DMS114 treated with DMSO at 0.1 percent for 48 hours (cell line): ENCODE results near the gene MEDAG.
"Not testable (repeated sequence)": the region's sequence is repeated elsewhere in the genome, so short reads cannot be mapped to it uniquely, and the experiment has no call there.

ENCODE experiments used
- DNase-seq: peaks from one replicate; lab custom pipeline; 2025; ENCODE audit not compliant: unreplicated experiment; lab: John Stamatoyannopoulos, UW

The MEDAG gene

GRCh38 chr13:30906411-30907051, 460 bp downstream of the MEDAG start:
- no peak for DNase-seq

DNA sequence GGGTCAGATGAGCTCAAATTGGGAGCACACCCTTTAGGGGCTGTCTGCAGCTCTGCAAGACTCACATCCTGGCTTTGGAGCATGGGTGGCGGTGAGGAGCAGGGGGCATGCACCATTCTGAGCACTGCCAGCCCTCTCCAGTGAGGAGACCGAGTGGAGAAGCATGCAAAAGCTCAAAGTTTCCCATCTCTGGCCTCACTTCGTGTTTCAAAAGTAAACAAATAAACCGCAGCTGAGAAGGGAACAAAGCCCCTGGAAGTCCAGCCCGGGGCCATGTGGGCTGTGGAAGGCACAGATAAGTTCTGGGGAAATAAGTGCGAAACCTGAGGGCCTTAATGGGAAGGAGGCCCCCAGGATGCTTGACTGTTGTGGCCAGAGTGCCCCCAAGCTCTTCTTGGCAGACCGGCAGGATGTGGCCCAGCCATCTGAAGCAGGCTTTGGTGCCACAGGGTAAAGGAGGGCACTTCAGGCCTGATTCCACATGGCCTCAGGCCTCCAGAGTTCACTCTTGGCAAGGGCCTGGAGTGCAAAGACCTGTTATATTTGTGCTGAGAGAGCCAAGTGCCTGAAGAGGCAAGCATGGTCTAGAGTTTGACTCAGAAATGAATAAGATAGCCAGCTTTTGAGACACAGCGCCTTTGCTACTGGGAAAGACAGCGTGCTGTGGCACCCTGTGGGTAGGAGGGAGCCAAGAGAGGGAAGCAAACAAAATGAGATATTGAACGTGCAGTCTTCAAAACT, 1.2 kb downstream of the MEDAG start:
- DNase-seq = no peak

DNA sequence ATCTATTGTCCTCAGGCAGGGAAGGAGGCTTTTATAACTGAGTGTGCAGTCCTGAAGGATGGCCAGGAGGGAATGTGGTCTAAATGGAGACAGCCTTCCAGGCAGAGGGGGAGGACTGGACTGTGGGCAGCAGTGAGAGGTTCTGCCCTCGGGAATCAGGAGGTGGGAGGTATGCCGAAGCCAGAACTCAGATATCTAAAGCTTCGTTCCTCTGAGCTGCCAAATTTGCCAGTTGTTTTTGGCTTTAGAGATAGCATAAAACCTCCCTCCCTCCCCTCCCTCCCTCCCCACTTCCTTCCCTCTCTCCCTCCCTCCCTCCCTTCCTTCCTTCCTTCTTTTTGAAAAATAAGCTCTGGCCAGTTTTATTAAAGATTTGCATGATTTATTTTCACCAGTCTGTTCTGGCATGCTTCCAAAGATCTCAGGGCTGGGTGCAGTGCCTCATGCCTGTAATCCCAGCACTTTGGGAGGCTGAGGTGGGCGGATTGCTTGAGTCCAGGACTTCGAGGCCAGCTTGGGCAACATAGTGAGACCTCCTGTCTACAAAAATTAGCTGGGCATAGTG, 2.4 kb downstream of the MEDAG start:
- no peak for DNase-seq

DNA sequence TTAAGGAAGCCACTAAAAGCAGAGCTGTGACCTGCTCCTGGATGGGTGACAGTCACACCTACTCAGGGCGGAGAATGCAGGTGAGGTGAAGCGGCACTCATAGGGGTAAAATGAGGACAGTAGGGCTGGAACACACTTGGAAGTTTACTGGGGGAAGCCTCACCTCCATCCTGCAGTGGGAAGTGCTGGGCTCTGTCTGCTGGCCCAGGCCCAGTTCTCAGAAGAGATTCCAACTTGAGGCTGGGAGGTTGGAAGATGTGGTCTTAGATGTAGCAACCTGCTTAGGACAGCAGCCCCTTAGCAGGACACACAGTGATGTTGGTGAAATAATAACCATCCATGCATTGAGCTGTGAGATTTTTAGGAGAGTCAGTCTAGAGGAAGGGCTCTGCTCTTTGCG, 4.6 kb downstream of the MEDAG start:
- no peak for DNase-seq

GRCh38 chr13:30915691-30916541, 9.8 kb downstream of the MEDAG start:
- no peak for DNase-seq

- DNase-seq = no peak
Measured at GRCh38 chr13:30916991-30917390, 10.9 kb downstream of the MEDAG start.

- DNase-seq = no peak
Measured at GRCh38 chr13:30918662-30919405, 12.8 kb downstream of the MEDAG start.

GRCh38 chr13:30920162-30920909, 14.3 kb downstream of the MEDAG start:
- no peak for DNase-seq

DNA sequence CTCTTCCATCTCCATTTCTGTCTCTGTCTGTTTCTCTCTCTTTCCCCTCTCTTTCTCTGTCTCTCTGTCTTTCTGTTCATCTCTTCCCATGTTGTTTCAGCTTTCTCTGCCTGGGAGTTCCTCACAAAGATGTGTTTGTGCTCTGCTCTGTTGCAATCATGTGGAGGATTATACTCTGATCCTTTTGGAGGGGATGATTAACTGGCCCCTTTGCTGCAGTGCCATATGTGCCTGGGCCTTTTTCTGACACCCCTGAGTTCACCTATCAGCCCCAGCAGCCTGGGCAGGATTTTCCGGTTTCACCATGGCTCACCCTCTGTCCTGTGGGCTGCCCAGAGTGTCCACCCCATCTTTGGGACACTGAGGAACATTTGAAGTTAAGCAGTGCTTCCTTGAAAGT, 17.3 kb downstream of the MEDAG start:
- DNase-seq = no peak

DNA sequence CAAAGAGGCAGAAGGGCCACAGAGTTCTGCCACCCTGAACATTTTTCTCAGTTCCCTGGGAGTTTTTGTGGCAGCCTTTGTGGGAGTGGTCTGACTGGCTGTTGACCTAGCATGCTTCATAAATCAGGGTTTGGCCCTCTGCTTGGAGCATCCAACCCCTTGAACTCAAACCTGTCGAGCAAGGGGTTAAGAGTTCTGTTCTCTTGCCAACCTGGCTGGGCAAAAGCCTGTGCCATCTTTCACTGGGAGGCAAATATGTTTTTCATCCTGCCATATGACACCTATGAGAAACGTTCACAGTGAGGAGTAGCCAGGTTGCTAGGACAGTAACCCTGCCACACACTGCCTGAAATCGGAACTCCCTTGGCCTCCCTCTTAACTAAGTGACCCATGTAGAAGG, 18.6 kb downstream of the MEDAG start:
- DNase-seq = no peak

- DNase-seq = no peak
Measured at GRCh38 chr13:30925429-30925828, 19.4 kb downstream of the MEDAG start.

DNA sequence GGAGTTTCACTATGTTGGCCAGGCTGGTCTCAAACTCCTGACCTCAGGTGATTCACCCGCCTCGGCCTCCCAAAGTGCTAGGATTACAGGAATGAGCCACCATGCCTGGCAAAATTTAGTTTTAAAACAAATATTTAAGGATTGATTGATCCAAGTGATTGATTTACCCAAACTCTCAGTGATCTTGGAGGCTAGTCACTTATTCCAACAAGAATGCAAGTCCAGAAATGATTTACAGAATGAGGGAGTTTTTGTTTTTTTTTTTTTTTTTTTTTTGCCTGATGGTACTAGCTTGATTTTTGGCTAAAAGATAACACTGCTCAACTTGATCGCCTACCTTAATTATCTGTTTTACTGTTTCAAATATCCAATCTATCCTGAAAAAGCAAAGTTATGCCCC, 20.7 kb downstream of the MEDAG start:
- no peak for DNase-seq

- not testable (repeated sequence) for DNase-seq
Measured at GRCh38 chr13:30927188-30927587, 21.1 kb downstream of the MEDAG start.

GRCh38 chr13:30927595-30927994, 21.5 kb downstream of the MEDAG start:
- DNase-seq = no peak

- no peak for DNase-seq
Measured at GRCh38 chr13:30928978-30929377, 22.9 kb downstream of the MEDAG start.

DNA sequence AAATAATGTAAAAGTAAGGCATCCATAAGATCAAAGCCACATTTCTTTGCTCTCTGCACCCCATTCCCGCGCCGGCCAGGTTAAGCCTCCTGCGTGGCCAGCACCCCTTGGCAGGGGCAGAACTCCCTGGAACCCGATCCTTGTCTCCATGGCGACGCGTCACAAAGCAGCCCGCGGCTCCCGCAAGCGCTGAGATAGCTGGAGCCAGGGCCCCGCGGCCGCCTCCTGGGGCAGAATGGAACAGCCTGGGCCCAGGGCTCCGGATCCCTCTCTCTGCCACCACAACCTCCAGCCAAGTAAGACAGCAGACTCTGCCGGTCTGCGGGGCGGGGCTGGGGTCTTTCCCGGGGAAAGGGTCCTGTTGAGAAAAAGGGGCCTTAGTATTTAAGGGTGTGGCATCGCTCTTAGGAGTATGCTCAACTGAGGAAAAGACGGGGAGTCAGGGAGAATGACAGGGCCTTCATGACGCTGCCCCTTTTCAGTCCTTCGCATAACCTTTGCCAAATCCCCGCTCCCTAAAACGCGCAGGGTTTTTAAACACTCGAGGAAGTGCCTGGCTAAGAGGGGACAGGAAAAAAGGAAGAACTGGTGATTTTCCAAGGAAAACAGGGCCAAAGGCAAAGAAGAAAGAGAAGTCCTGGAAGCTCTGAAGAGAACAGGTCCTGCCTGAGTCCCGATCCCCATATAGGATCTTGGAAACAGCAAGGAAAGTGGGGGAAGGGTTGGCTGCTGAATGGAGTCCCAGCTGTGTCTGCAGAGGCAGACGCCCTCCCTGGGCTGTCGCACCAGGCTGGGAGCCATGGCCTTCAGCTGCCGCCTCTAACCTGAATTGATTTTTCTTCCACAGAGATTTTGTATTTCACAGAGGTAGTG, 26.6 kb downstream of the MEDAG start, which contains the start of gene TEX26:
TEX26 (plus strand) TSS at position 176 of the 873 bp plus-strand sequence; CDS start at position 236, 60 bp downstream.
- no peak for DNase-seq

GRCh38 chr13:30933354-30933670, 27.2 kb downstream of the MEDAG start:
- DNase-seq = no peak

DNA sequence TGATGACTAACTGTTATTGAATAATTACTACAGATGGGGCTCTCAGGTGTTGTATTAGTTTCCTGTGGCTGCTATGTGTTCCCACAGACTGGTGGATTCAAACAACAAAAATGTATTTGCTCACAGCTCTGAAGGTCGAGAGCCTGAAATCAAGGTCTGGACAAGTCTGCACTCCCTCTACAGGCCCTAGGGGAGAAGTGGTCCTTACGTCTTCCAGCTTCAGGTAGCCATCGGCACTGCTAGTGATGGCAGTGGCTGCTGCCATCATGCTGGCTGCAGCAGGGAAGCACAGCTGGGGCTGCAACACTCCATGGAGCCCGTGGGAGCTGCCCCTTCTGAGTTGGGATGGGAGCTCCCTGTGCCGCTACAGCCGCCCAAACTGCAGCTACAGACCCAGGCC, 28.3 kb downstream of the MEDAG start:
- no peak for DNase-seq

DNA sequence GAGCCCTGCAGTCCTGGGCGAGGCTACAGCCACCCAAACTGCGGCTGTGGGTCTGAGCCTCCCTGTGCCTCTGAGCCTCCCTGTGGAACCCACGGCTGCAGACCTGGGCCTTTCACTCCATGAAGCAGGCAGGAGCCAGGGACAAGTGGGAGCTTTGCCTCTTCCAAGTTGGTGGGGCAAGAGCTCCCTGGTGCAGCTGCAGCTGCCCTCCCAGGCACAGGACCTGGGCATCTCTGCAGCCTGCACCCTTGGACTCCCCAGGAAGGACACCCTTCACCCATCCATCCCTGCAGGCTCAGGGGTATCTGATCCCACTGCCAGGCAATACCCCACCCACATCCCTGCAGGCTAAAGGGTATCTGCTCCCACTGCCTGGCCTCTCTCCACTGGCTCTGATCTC, 28.7 kb downstream of the MEDAG start:
- DNase-seq = no peak
